Eye (tissue), 1 donor: Measurements from ENCODE around the gene KDM2A.

Experiments used
- DNase-seq: peaks from one replicate; pipeline ENCODE4 v3.0.0-alpha.2; 2015

The KDM2A gene

DNA sequence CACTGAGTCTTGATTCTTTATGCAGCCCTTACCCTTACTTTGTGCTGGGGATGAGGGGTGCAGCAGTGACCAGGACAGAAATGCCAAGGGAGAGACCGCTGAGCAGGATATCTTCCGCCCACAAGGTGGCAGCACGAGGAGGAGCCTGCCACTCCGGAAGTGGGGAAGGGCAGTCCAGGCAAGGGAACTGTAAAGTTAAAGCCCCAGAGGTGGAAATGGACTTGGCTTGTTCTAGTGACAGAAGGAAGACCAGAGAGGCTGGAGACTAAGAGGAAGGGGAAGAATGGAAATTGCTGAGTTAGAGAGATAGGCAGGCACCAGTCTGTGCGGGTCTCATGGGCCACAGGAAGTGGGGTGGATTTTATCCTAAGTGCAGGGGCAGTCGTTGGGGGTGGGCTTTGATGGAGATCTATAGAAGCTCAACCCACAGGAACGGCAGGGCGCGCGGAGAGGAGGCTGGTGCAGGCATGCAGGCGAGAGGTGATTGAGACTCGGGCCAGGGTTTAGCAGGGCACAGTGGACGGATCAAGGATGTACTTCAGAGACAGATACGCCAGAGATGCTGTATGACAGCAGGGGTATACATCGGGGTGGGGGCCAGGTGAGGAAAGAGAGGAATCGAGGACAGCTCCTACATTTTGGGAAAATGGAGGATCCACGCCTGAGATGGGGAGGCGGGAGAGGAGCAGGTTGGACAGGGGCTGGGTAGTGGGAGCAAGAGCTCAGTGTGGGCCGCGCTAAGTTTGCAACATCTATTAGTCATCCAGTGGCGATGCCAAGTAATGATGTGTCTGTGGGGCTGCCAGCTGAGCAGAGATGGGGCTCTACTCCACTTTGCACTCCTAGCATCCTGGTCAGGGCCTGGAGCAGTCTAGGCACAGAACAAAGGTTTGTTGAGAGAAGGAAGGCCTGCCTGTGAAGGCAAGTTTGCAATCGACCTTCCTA lies 143.9 kb downstream of the KDM2A start:
- peak; percentile 91 for DNase-seq

DNA sequence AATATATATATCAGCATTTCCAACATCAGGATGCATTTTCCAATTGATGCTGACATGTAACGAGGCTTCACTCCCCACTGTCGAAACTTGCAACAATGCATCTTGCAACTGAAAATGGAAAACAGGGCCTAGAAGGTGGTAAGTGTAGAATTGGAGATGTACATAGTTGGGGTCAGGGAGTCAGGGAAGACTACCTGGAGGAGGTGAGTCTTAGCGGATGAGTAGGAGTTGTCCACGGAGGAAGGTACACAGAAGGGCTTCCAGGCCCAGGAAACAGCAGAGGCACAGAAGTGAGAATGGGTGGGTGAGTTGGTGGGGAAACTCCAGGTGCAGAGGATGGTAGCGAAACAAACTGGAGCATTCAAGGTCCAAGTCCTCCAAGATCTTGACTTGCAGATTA lies 145.2 kb downstream of the KDM2A start:
- no peak for DNase-seq

DNA sequence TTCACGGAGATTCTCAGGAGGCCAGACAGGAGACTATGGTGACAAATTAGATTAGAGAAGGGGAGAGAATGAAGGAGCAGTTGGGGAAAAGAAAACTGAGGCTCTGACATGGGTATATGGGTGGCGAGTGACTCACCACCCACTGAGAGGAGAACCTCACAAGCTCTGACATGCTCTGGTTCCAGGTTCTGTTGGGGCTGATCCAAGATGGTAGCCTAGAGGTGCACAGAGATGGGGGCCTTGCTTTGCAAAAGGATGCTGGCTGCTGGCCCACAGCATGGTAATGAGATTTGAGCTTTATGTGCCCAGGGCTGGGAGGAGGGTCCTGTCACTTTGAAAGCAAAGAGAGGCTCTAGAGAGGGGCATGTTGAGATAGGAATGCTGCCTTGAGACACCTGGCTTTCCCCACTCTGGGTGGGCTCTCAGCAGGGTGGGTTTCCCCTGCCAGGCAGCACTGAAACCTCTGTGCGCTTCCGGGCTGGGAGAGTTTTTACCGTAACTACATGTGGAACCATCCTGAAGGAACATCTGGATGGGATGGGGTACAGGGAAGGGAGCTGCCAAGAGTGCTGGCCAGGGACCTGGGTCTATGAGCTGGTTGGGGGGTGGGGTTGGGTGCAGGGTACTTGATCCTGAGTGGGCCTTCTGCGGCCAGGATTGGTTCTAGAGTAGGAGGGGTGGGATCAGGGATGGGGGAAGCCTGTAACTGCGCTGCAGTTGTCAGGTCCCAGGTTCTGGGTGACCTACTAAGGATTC lies 146.0 kb downstream of the KDM2A start:
- DNase-seq: no peak

DNA sequence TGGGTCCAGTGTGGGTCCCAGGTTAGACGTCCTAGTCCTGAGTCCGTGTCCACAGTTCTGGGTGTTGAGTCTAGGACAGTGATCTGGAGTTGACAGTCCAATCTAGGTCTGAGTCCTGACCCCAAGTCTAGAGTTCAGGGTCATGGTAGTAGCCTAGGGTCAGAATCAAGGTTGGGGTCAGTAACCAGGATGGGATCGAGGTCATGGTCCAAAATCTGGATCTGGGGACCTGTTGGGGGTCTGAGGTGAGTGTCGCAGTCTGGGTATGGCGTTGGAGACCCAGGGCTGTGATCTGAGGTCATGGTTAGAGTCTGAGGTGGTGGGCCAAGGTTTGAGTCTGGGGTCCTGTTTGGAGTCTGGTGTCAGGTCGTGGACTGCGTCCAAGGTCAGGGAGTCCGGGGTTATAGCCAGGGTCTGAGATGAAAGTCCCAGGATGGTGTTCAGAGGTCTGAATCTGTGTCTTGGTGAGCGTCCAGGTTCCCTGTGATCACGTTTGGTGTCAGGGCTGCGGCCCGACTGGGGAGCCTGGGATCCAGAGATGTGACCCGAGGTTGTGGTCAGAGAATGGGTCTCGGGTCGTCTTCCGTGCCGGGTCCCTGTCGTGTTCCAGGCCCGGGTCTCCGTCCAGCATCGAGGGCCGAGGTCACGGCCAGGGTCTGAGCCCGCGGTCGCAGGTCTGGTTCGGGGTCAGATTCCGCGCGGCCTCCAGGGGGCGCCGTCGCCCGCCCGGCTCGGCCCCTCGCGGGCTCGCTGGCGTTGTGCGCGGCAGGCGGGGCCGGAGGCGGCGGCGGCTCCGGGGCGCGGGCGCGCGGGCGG lies 146.8 kb downstream of the KDM2A start:
- peak; percentile 87 for DNase-seq

DNA sequence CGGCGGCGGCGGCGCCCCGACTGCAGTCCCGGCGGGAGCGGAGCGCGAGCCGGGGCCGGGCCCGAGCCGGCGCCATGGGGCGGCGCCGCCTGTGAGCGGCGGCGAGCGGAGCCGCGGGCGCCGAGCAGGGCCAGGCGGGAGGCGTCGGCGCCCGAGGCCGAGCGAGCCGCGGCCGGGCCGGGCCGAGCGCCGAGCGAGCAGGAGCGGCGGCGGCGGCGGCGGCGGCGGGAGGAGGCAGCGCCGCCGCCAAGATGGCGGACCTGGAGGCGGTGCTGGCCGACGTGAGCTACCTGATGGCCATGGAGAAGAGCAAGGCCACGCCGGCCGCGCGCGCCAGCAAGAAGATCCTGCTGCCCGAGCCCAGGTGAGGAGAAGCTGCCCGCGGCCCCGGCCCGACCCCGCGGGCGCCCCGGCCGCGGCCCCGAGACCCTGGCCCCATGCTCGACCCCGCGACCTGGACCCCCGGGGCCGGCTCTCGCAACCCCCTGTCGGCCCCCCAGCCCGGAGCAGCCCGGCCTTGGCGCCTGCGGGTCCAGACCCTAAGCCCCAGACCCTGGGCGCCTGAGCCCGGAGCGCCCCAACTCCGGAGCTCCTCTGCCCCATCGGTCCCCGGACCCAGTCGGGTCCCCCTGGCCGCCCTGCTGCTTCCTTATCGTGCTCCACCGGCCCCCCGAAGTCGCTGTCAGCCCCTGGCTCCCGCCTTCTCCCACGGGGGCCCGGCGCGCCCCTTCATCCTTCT lies 147.6 kb downstream of the KDM2A start, which contains the start of gene GRK2:
TSS of gene GRK2 (plus strand) at position 25 of the 739 bp plus-strand sequence. CDS start at position 252, 227 bp downstream.
- DNase-seq: peak; percentile 70

DNA sequence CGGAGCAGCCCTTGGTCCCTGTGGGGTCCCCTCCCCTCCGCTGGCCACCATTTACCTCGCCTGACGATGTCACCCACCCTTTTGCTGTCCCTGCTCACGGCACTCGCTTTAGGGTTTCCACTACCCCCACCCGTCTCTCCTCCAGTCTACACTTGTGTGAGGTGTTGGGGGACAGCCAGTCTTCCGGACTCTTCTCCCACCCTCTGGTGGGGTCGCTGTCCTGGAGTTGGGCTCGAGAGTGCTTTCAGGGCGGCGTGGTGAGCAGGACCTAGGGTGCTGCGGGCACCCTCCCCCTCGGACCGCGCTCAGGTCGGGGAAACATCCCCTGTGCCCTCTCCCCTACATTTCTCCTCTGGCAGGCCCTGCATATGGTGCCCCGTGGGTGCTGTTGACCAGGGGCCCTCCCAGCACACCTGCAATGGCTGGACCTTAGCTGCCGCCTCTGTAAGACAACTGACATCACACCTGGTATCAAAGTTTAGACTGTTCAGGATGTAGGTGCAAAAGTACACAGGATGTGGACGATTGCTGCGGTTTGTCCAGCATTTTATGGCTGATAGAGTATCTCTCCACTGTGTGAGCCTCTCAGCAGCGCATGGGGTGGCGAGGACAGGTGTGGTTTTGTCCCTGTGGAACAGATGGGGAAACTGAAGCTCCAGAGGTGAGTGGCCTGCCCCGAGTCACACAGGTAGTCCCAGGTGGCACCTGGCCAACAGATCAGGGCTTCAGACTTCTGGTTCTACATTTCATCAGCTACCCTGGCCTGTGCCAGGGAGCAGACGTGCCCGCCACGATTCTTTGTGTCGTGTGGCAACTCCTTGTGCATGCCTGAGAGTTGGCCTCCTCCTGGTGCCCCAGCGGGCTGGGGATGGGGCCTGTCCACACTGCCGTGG lies 148.4 kb downstream of the KDM2A start:
- no peak for DNase-seq

DNA sequence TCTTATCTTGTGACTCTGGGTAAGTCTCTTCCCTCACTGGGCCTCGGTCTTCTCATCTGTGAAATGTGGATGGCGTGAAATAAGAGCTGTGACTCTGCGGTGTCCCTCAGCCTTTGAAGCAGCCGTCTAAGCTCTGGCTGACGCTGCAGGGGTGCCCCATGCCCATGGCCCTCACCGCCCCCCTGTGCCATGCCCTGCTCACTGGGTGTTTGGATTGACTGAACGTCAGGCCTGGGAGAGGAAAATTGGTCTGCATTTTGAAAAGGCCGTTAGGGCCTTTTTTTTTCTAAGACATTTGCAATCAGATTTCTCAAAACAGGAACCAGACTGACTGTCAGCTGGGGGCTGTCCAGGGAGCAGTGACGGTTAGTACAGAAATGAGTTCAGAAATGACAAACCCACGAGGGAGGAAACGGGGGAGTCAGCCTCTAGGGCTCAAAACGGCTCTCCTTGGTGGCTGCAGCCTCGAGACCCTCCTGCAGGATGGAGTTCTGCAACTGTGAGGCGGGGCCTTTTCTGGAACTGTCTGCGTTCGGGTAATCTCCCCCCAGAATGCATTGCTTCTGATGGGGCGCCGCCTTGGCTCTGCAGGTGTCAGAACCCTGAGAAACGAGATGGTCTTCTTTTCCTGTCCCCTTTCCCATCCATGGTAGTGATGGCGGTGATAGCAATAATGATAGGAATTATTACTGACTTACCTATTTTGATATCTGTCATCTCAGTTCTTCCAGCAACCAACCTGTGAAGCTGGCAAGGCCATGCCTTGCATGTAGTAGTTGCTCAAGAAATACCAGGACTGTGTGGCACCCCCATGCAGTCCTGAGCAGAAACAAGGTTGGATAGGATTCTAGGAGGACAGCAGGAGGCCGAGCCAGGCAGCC lies 149.3 kb downstream of the KDM2A start:
- DNase-seq: no peak

DNA sequence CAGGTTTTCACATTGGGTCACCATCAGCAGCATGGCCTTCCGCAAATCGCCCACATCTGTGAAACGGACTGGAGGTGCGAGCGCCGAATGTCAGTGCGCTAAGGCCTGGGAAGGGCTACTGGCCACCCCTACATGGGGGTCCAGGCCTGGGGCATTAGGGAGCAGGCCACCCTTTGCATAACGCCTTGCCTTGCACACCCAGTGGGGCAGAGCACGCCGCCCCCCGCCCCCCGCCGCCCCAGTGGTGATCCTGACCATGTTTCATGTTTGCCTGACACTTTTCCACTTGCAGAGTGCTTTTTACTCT lies 149.9 kb downstream of the KDM2A start:
- DNase-seq: no peak

DNA sequence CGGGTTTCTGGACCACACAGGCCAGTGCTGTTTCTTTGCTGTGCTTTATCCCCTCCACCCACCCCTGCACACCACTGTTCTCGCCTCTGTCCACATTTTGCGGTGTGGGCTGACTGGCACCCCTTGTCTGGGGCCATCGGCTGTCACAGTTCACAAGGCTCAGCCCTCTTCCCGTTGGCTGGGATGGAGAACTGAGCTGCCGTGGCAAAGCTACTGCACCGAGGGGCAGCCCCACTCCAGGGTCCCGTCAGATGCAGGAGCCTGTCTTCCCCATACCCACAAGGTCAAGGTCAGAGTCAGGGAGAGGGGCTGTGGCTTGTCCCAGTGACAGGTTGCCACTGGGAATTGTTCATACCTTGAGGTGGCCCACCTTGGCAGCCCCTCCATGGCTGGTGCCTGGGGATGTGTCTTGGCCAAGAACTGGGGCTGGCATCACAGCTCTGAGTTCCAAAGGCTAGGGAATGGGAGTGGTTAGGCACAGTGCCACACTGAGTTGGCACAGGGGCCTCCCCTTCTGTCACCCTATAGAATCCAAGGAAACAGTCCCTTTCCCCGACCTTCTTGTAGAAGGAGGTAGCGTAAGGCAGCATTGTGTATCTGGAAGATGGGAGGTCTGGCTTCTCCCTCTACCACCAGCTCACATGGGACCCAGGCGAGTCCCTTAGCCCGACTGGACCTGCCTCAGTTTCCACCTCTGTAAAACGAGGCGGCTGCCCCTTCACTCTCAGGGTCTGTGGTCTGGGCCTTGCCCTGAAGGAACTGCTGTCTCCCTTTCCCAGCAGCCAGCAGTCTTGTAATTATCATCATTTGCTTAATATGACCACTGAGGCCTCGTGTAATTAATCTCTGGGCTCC lies 150.6 kb downstream of the KDM2A start:
- no peak for DNase-seq

DNA sequence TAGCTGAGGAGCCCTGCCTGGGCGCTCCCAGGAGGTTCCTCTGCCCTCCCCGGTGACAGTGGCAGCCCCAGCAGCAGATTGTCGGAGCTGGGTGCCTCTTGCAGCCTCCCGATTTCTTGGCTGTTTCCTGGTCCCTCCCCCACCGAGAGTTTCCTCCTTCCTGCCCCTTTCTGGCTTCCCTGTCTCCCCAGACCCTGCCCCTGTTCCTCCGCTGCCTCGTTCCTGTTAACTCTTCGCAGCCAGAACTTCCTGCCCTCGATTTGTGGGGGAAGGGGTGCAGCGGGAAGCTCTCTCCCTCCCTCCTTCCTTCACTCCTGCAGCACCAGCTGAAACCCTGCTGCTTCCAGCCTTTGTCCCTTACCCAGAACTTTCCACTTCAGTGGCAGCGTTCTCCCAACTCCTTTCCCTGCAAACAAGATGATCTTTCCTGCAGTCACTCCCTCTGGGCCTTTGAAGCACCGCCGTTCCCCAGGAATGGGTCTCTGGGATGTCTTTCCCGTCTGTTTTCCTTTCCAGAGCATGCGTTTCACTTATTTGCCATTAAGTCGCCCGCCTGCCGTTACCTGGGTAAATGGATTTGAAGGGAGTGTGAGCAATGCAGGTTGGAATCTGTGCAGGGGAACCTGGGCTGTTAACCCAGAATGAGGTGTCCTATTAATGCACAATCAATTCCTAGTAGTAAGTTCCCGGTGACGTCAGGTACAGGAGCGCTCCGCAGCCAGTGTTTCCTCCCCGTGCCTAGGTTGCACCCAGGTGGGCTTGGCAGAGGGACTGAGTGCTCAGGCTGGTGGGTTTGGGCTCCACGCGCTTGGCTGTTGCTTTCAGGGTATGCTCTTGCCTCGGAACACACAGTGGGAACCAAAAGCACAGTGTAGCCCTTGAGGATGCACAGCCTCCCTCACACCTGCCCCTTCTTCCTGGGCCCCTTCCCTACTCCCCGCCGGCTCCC lies 151.5 kb downstream of the KDM2A start:
- DNase-seq: peak; percentile 77

DNA sequence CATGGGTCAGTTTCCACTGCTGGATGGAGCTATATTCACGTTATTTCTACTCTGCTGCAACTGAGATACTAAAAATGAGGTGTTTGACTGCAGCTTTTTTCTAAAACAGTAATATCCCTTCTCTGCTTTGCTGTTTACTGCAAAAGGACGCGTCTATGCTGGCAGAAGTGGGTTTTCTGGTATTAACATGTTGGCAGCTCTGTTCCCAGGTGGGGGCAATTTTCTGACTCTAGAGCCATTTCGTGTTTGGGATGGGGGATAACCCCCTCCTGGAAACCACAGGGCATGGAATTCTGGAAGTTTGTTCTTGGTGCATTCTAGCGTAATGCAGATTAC lies 152.1 kb downstream of the KDM2A start:
- no peak for DNase-seq

DNA sequence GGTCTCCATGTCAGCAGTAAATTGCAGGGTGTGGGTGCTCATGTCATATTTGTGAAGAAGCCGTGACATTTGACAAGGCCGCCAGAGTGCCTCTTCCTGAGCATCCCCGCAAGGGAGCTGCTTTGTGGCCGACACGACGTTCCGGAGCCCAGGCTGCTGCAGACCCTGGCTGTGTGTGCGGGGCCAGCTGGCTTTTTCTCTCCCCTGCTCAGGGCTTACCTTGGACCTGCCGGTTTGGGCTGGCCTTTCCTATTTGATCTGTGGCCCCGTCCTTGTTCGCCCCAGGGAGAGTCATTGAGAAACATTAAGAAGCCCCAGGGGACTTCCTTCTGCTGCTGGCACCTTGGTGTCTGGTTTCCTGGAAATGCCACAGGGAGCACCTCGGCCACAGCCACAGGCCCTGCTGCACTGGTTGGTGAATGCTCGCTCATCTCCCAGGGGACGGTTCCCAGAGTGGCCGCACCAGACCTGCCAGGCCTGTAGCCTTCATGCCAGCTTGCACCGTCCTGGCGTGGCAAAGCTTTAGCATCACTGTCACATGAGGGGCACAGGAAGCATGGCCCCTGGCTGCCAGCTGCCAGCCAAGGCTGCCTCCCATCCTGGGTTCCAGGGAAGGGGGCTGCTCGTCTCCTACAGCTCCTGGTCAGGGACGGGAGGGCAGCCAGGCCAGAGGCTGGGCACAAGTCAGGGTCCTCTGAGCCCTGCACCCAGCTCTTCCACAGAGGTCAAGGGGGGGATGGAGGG lies 152.7 kb downstream of the KDM2A start:
- DNase-seq: peak; percentile 20

DNA sequence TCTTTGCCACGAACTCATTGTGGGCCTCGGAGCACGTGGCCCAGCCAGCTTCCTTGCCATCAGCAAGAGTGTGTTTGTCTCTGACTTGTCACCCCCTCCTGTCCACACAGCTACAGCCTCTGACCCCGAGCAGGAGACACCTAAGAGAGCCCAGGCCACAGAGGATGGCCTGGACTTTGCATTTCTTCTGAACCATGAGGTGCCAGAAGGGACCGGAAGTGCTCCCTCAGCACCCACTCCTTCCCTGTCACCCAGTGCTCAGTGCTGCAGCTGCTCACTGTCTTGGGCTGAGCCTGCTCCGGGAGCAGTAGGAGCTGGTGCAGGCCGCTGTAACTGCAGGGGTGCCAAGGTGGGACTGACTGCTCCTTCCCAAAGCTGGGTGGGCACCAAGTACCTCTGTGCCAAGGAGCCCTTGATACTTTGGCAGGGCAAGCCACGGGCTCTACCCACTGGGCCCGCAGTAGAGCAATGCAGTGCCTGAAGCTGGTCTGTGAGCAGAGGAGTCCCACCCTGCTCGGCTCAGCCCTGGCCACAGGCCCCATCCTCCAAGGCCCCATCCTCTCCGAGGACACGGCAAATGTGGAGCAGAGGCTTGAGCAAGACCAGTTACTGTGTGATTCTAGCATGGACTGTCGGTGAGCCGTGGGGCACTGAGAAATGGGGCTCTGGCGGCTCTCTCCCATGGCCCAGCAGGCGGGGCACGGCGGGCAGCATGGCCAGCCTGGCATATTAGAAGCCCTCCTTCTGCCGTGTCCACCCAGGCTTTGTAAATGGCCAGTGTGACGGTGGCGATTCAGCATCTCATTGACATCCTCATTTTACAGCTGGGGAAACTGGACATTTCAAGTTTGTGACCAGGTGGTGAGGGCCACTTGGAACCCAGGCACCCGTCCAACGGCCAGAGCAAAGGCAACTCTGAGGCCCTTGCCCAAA lies 153.5 kb downstream of the KDM2A start:
- no peak for DNase-seq

DNA sequence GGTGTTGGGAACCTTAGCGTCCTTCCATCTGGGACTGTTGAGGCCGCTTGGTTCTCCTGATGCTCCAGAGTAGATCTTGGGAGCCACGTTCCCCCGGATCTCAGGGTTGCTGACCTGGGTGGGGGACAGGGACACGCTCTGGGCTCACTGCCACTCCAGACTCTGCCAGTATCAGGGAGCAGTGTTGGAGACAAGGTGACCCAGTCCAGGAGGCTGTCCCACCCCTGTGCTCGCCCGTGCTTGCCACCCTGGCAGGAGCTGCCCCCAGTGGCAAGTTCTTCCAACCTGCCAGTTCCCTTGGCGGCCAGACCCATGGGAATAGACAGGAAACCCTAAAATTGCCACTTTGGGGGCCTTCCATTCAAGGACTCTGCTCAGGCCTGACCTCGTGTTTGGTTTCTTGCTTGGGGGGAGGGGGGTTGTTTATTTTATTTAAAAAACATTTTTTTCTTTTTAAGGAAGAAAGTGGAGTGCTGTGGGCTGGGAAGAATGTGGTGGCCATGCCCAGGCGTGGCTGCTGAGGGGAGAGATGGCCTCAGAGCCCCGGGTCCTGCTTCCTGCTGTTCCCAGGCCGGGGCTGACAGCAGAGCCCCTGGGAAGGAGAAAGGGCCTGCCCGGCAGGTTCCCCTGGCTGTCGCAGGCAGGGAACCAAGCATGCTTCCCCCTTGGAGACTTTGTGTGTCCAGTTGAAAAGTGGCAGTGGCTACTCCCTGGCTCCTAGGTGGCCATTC lies 154.4 kb downstream of the KDM2A start:
- no peak for DNase-seq

DNA sequence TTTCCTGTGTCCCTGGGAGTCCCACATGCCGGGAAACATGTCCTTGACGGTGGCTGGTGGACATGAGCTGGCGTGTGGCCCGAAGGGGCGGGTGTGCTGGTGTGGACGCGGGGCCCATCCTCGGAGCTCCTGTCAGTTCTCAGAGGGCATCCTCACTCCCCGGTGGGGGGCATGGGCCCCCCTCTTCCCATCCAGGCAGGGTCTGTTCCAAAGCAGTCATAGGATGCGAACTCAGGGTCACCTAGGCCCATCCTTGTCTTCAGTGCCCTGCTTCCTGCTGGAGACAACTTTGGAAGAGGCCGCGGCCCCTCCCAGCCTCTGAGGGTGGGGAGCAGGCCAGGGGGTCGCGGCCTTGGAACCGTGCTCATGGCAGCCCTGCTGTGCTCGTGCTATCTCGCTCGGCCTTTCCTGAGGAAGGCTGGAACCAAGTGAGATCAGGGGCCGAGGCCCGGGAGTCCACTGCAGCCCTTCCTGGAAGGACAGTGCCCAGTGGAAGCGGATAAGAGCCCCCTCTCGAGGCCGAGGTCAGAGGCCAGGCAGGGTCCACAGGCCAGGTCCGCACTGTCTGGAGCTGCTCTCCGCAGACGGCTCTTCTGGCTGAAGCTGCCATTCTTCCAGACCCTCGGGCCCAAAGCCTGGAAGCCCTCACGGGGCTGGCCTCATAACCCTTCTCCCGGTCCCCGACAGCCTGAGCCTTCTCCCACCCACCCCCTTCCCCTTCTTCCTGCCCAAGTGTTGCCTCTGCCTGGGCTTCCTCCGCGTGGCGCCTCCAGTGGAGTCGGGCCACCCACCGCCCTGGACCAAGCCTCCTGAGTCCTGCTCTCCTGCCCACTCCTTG lies 155.9 kb downstream of the KDM2A start:
- no peak for DNase-seq
